GM18517 (cell line): ENCODE measurements around the gene MTHFS.

Experiments
- ATAC-seq: cut with Tn5 transposase; IDR thresholded peaks from one replicate; pipeline ENCODE4 v1.9.1; 2021; ENCODE audit warnings: mild to moderate bottlenecking, moderate library complexity; ENCODE audit not compliant: unreplicated experiment

MTHFS gene

DNA sequence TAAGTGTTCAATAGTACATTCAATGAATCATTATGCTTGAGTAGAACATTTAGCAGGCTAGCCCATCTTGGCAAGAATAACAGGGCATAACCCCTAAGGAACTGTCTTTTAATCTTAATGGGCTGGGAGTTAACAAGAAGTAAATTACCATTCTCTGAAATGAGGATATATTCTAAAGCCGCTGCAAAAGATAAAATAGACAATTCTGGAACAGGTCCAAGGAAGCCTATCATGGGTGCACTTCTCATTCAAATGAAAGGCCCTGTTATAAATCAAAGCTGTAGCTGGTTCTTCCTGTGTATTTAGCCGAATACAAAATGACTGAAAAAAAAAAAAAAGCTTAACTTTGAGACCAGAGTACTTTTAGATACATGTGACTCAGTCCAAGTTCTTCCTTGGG lies 15.6 kb downstream of the MTHFS start:
- no peak for ATAC-seq

DNA sequence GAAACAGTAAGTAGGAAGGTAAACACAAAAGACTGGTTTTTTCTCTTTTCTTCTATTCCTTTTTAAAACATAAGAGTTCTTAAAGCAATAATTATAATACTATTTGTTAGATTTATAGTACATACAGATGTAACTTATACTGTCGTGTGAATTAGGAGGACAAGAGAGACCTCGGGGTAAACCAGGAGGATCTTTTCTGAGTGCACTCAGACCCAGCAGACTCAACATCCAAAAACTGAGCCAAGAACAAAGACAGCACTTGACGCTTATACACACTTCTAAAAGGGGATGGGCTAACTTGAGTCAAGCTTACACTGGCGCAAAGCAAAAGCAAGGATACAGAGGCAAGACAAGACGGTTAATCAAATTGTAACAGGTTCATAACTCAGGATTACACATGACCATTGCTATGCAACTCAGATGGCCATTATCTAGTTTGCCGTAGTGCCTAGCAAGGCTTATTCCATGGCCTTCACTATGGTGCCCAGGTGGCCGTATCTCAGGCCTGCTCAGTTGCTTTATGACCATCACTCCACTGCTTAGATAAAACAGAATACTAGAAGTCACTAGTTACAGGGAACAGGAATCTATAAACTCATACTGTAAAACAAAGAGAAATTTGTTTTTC lies 18.6 kb downstream of the MTHFS start:
- no peak for ATAC-seq

DNA sequence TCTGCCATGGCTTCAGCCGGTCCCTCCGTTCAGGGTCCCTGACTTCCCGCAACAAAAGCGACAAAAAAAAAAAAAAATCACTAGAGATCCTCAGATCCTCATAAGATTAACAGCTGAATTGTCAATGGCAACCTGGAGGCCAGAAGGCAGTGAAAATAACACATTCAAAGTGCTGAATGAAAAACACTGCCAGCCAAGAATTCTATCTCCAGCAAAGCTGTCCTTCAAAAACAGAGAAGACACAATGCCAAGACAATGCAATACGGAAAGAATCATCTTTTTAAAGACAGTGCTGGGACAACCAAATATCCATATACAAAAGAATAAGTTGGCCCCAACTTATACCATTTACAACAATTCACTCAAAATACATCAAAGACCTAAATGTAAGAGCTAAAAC lies 21.6 kb downstream of the MTHFS start:
- no peak for ATAC-seq

DNA sequence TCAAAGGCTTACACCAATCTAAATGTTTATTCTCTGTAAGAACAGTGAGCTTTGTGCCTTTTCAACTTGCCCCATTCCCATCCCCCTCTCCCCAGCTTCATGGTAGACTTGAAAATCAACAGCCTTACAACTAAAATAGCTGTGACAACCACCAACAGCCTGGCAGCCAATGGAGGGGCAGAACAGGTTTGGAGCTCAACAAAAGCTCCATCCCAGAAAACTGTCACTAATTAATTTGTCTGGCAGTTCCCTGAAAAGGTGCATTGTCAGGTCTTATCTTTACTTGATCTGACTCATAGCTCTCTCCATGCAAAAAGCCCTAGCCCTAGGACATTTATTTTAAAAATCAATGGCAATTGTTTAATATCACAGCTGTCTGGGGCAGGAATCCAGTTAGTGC lies 22.6 kb downstream of the MTHFS start:
- ATAC-seq = no peak

DNA sequence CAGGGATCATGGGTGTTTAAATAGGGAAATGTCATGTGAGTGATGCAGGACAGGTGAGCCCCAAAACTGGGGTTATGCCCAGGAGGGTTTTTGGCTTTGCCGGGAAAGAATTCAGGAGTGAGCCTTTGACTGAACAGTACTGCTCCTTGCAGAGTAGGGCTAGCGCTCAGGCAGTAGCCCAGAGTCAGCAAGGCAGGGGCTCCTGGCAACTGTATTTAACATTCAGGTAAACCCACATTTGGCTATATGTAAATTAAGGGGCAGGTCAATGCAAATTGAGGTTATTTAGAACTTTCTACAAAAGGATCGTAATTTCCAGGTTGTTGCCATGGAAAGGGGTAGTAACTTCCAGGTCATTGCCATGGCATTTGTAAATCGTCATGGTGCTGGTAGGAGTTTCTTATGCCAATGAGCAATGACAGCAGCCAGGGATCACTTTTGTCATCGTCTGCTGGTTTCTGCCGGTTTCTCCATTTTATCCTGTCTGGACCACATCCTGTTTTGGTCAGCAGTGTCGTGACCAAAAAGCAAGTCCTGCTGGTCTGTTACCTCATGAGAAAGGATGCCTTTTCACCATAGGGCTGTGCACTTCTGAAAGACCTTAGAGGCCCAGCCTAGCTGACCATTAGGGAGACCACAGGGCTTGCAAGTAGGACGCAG lies 24.3 kb downstream of the MTHFS start:
- ATAC-seq = no peak

DNA sequence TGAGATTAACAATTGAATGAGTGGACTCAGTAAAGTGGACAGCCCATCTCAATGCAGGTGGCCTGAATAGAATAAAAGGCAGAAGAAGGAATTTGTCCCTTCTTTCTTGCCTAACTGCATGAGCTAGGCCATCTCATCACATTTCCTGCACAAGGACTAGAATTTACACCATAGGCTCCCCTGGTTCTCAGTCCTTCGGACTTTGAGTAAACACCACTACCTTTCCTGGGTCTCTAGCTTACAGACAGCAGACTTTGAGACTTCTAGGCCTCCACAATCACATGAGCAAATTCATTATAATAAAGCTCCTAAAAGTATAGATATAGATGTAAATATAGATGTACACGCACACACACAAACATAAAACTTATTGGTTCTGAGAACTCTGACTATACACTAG lies 28.3 kb downstream of the MTHFS start:
- no peak for ATAC-seq

DNA sequence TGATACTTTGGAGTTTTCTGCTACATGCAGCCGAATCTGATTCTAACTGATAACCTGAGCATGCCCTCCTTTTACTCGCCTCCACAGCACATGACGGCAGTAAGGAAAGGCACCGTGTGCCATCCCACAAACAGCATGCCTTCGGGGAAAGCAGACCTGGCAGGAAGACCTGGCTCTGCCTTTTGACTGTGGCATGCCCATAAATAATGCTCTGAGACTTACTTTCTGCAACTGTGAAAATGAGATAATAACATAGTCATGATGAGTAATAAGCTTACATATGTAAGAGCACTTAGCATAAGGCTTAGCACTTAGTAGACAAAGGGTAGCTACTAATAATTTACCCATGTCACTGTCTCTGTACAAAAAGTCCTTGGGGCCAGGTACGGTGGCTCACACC lies 32.9 kb downstream of the MTHFS start:
- ATAC-seq = no peak

DNA sequence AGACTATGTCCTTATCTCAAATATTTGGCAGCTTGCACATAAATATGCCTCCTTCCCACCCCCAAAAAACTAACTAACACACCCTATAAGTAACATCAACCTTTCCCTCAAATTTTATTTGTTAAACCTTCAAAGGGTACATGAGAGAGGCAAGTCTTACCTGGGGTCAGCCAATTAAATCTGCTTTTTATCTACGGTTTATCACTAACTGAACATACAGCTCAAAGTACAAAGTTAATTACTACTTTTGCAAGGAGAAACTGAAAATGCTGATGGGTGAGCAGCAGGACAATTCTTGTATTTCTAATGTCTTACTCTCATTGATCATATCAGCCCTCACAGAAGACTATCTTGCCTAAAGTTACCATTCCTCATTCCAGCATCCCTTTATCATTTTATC lies 34.6 kb downstream of the MTHFS start:
- ATAC-seq = no peak

DNA sequence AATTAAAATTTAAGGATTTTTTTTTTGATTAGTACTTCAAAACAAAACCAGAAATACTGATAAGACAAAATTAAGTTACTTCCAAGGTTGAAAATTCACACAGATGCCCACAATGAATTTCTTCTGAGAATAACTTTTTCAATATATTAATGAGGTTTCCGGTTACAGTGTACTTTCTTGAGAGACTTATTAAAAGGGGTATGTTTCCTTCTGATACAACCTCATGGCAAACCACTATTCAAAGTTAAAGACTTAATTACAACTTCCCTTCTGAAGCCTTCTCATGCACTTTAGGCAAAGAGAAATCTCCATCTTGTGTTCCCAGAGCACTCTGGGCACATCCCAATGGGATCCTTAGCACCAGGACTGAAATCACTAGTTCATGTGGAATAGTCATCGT lies 36.2 kb downstream of the MTHFS start:
- ATAC-seq = no peak

DNA sequence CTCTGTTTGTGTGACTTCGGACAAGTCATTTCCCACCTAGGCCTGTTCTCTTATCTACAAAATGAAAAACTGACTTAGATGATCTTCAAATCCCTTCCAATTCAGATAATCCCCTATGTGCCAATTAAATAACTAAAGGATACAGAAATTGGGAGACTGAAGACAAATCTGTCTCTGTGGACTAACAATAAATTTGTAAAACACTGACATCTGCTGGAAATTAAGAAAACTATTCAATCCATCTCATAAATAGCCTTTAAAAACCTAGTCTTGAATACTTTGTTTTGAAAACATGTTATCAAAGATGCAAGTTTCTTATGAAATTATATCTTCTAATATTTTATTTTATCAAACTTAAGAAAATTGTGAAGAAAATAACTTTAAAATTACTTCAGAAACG lies 38.3 kb downstream of the MTHFS start:
- no peak for ATAC-seq

DNA sequence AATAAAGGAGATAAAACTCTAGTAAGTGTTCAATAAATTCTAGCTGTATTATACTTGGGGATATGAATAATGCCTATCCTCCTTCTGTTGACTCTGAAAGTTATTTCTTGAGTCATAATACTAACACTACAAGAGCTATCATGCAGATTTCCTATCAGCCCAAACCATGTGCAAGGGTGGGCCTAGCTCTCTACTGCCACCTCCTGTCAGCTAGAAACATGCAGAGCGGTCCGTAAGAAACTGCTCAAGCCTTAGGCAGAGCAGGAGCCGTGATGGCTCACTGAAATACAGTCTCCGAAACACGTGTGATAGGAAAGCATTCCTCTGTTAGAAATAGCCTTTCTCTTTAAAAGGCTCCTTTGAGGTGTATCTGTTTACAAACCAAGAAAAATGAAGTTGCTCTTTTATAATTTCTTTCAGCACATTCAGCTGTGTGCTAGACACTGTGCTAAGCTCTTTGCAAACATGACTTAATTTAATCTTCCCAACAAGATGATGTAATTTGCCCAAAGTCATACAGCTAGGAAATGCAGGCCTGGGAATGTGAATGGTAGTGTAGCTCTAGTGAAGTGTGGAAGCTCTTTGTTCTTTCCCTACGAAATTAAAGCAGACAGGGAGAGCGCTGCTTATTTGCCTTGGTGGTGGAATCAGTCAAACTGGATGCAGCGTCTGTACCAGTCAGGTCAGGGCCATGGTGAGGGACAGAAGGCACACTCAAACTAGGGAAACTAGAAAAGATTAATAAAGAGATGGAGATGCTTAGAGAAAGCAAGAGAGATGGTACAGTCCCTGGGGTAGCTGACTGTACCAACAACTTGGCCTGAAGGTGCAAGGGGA lies 43.1 kb downstream of the MTHFS start:
- peak; percentile 84 for ATAC-seq

DNA sequence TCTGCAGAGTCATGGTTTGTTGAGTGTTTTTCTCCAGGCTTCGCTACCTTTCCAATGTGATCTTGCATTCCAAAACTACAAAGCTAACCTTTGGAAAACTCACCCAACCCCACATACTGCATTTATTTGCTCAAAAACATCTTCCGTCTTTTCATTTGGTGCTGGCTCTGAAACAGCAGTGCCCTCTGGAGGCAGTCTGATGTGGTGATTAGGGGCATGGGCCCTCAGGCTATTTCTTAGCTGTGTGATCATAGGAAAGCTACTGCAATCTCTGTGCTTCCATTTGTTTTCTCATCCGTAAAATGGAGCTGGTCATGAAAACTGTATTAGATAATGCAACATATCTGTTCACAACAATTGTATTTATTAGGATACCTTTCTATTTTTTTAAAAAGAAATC lies 47.0 kb downstream of the MTHFS start:
- ATAC-seq = no peak

DNA sequence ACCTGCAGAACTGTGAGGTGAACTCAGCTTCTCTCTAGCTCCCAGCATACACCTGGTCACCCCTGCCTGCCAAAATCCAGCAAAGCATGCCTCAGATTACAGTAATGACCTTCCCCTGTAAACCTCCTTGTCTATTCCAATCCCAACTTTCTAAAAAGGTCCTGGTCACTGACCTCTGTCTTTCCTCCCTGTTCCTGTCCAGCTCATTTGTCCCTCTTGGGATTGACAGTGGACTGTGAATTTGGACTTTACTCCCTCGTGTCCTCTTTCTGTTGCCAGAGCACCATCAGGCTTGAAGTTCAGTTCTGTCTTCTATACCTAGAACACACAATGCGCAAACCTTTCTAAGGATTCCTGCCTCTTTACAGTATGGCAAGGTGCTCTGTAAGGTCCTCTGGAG lies 50.3 kb downstream of the MTHFS start:
- no peak for ATAC-seq

DNA sequence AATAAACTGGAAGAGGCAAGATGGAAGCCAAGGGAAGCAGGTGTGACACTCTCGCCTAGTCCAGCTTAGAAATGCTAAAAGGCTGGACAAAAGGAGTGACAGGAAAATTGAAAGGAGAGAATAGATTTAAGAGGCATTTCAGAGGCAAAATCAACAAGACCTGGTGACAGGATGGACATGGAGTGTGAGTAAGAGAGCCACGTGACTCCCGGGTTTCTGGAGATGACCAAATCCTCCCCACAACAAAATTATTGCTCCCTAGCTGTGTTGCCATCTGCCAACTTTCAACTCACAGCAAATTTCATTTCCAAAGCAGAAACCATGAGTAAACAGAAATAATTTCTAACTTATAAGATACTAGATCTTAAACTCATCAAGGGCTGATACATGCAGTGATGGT lies 52.6 kb downstream of the MTHFS start:
- no peak for ATAC-seq

DNA sequence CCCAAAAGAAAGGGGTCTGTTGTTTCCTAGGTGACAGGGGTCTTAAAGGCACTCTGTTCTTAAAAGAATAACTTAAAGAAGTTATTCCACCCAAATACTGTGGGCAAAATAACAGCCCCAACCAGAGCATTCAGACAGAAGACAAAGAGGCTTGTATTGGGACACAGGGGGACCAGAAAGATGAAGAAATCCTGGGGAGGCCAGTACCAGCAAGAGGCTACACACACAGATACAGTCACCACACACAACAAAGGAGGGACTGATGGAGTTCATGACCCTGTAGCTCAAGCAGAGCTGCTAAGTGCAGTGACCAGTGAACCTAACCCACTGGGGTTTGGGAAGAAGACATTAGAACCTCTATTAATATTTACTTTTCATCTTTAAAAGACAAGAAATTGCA lies 59.0 kb downstream of the MTHFS start:
- no peak for ATAC-seq

DNA sequence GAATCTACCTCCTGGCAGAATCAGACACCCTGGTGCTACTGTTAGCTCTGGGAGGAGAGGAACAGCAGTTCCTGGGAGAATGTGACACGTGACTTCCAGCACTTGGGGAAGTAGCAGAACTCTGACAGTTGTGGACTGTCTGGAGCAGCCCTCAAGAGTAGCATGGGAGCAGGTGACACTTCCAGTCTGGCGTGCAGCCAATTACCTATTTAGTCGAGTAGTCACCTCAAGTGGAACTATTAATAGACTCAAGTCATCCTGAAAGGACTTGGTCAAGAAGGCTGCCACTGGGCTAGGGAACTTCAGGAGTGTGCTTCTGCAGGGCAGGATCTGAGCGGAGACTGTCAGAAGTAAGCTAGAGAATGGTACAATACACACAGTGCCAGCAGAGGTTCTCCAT lies 62.3 kb downstream of the MTHFS start:
- no peak for ATAC-seq

DNA sequence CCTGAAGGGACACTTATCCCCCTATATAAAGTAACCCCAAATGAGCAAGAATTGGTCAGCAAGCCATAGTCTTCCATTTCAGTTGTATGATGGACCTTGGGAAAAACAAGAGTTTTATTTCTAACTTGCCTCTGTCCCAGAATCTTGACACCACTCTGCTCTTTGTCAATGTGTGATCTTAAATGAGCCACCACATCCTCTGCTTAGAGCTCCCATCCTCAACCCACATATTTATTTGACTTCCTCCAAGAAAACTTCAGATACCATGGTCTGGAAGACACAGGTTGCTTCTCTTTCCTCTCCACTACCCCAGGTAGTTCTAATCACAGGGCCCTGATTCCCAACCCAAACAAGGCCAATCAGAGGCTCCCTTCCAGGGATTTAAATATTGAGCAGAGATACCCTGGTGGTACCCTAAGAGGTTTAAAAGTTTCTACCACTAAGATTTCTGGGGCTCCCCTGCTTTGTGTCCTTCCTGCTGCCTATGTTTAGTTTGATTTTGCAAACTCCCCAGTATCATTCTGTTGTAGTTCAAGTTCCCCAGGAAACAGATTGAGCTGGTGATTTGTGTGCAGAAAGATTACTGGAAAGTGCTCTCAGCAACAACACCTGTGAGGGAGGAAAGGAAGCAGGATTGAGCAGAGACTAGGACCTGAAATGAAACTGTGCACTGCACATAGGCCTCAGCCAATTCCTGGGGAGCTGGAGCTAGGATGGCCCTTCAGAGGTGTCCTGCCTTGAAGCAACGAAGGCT lies 64.3 kb downstream of the MTHFS start:
- no peak for ATAC-seq

DNA sequence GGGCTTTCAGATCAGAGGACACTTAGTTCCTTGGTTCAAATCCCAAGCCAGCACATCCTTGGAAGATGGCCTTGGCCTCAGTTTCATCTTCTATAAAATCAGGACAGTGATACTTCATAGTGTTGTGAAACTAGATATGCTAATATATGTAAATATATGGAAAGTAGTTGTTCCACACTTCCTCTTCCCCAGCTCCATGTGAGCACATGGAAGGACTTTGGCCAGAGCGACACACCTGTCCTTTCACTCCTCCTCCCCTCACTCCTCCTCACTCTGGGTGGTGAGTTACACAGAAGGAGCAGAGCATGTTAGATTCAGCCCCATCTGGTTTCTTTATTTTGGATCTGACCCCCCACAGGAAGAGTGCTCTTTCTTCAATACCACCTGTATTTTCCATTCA lies 65.2 kb downstream of the MTHFS start:
- ATAC-seq = no peak

DNA sequence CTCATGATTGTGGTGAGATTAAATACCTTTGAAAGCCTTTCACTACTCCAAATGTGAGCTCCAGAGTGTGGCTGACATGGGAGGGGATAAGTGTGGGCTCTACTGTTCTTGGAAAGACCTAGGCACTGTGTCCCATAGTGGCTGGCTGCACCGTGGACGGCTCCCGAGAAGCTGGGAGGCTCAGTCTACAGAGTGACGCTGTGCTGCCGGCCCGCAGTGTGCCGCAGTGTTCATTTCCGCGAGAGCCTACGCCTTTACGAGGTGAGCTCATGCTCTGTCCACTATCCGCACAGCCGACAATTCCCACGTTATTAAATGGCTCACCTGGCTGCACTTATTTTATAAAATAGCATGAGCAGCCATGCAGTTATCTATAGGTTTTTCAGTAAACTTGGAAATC lies 66.9 kb downstream of the MTHFS start:
- ATAC-seq = no peak

DNA sequence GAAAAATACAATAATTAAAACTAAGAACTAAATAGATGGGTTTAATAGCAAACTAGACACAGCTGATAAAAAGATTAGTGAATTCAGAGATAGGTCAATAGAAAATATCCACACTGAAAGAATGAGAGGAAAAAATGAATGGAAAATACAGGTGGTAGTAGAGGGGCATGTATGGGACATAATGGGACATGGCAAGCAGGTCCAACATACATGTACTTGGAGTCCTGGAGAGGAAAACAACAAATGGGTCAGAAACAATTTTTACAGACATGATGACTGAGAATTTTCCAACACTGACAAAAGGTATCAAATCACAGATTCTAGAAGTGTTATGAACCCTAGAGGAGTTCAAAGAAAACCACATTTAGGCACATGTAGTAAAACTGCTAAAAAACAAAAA lies 68.4 kb downstream of the MTHFS start:
- ATAC-seq = no peak

DNA sequence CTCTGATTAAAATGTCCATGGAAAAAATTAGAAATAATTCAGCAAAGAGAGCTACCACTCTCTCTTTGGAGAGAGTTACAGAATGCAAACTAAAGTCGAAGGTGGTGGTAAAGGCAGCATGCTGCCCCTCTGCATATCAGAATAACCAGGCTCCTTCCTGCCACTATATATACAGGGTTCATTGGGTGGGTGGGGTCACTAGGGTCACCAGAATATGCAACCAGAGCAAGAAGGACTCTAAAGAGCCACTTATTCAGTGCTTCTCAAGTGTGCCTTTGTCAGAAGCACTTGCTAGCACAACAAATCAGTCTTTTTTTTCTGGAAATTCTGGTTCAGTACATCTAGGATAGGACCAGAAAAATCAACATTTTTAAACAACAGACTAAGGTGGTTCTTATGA lies 70.0 kb downstream of the MTHFS start:
- no peak for ATAC-seq
